Breast epithelium (tissue), 4 donors: ENCODE measurements around the gene SCGB1D1. TPM values are rescaled to one million over a fixed set of nuclear protein-coding genes. Genes with fewer than 3 reads are reported as not detected.

ENCODE experiments used
- DNase-seq, 2 donors: peaks; one replicate each; pipeline ENCODE4 v3.0.0-alpha.2; 2019; ENCODE audit warnings: low spot score in 2 of 2
- H3K27ac ChIP-seq, 2 donors: fragments of 200-600 bp; sonication (generic) in 1 of 2; one replicate each; pipeline ENCODE4 v1.5.1; 2016 to 2019; ENCODE audit warnings: mild to moderate bottlenecking in 1 of 2
- H3K27me3 ChIP-seq, 2 donors: fragments of 200-600 bp; sonication (generic) in 1 of 2; one replicate each; pipeline versions ENCODE4 v1.5.1 to v1.6.0; 2017 to 2019; ENCODE audit warnings: control low read depth in 1 of 2, mild to moderate bottlenecking in 1 of 2
- H3K36me3 ChIP-seq: fragments of 200-600 bp; one replicate; pipeline ENCODE4 v1.5.1; 2019
- H3K4me1 ChIP-seq, 2 donors: fragments of 200-600 bp; sonication (generic); one replicate each; pipeline ENCODE4 v1.5.1; 2016 to 2019; ENCODE audit warnings: control low read depth in 1 of 2
- H3K4me3 ChIP-seq, 3 donors: fragments of 200-600 bp; sonication (generic); 1 replicate in 2 of 3; 2 replicates in 1 of 3; pipeline ENCODE4 v1.5.1; 2016 to 2019; ENCODE audit warnings: mild to moderate bottlenecking in 3 of 3, moderate library complexity in 2 of 3
- H3K9me3 ChIP-seq, 2 donors: fragments of 200-600 bp; sonication (generic) in 1 of 2; one replicate each; pipeline ENCODE4 v1.5.1; 2016 to 2019; ENCODE audit warnings: control low read depth in 1 of 2
- CTCF ChIP-seq, 3 donors: fragments of 450-650 bp; IDR thresholded peaks; one replicate each; pipeline ENCODE4 v1.5.1; 2016 to 2017; ENCODE audit warnings: antibody characterized with exemption in 3 of 3, mild to moderate bottlenecking in 3 of 3, moderate library complexity in 3 of 3
- POLR2A ChIP-seq: fragments of 450-650 bp; IDR thresholded peaks from one replicate; pipeline ENCODE4 v1.6.1; 2016; ENCODE audit warnings: antibody characterized with exemption, mild to moderate bottlenecking, moderate library complexity
- POLR2AphosphoS5 ChIP-seq, 3 donors: sonication (generic); formaldehyde crosslinking; IDR thresholded peaks; one replicate each; pipeline ENCODE4 v1.6.1; 2017; ENCODE audit warnings: antibody characterized with exemption in 3 of 3
- intact Hi-C: fragments of 100-400 bp; cut with DNase I; formaldehyde crosslinking; loops from one replicate; pipeline ENCODE4 v1.15.1; 2023; ENCODE audit warnings: low total_unique reads
- total RNA-seq, 3 donors: library from RNA; depleted of rRNA; stranded (reverse); fragments of >200 nt; gene quantifications; one replicate each; pipeline ENCODE4 v1.1.0, GENCODE V29; 2016

SCGB1D1 gene
- total RNA-seq, 3 donors from 2014 or later: not detected

GRCh38 chr11:62143727-62144126 lies 46.3 kb upstream of the SCGB1D1 start:
- Histone ChIP-seq H3K36me3 (no peaks in the 10 kb centered on the region), H3K27me3 (no peaks in the 10 kb centered on the region), H3K4me1 (no peaks in the 10 kb centered on the region), H3K9me3 (no peaks in the 10 kb centered on the region), H3K4me3 (no peak overlapping the region), H3K27ac (no peak overlapping the region)
- TF ChIP-seq POLR2A (no peak), CTCF (IDR thresholded peaks at IDR 0.05) (no peak), POLR2AphosphoS5 (IDR thresholded peaks at IDR 0.05) (no peak)
- peak; percentile 10 to 17 for DNase-seq
- intact Hi-C loops: no loop called here

GRCh38 chr11:62144641-62145255 lies 45.3 kb upstream of the SCGB1D1 start:
- no peaks in the 10 kb centered on the region for H3K9me3 ChIP-seq
- H3K36me3 ChIP-seq: no peaks in the 10 kb centered on the region
- intact Hi-C loops: no loop called here
- no peaks in the 10 kb centered on the region for H3K4me1 ChIP-seq
- H3K4me3 ChIP-seq: no peak overlapping the region
- H3K27me3 ChIP-seq: no peaks in the 10 kb centered on the region
- peak in 1 of 2 donors; percentile 24 for DNase-seq
- H3K27ac ChIP-seq: no peak overlapping the region
- TF ChIP-seq POLR2AphosphoS5 (IDR thresholded peaks at IDR 0.05): no peak
- TF ChIP-seq CTCF (IDR thresholded peaks at IDR 0.05): no peak
- no peak for TF ChIP-seq POLR2A

GRCh38 chr11:62145261-62145871 lies 44.6 kb upstream of the SCGB1D1 start:
- Histone ChIP-seq H3K4me3 (no peak overlapping the region), H3K36me3 (no peaks in the 10 kb centered on the region), H3K4me1 (no peaks in the 10 kb centered on the region), H3K9me3 (no peaks in the 10 kb centered on the region), H3K27me3 (no peaks in the 10 kb centered on the region), H3K27ac (no peak overlapping the region)
- intact Hi-C loops: no loop called here
- no peak for DNase-seq
- TF ChIP-seq CTCF (IDR thresholded peaks at IDR 0.05) (no peak), POLR2AphosphoS5 (IDR thresholded peaks at IDR 0.05) (no peak), POLR2A (no peak)

GRCh38 chr11:62146476-62147200 lies 43.4 kb upstream of the SCGB1D1 start:
- H3K4me1 ChIP-seq: no peaks in the 10 kb centered on the region
- intact Hi-C loops: no loop called here
- no peak overlapping the region for H3K27ac ChIP-seq
- H3K27me3 ChIP-seq: no peaks in the 10 kb centered on the region
- no peak for TF ChIP-seq CTCF (IDR thresholded peaks at IDR 0.05)
- no peak for TF ChIP-seq POLR2A
- no peak for TF ChIP-seq POLR2AphosphoS5 (IDR thresholded peaks at IDR 0.05)
- no peaks in the 10 kb centered on the region for H3K9me3 ChIP-seq
- H3K4me3 ChIP-seq: no peak overlapping the region
- no peaks in the 10 kb centered on the region for H3K36me3 ChIP-seq
- no peak for DNase-seq

- no peaks in the 10 kb centered on the region for H3K36me3 ChIP-seq
- no peaks in the 10 kb centered on the region for H3K4me1 ChIP-seq
- H3K27ac ChIP-seq: no peak overlapping the region
- intact Hi-C loops: no loop called here
- DNase-seq: no peak
- no peaks in the 10 kb centered on the region for H3K27me3 ChIP-seq
- H3K4me3 ChIP-seq: no peak overlapping the region
- no peak for TF ChIP-seq CTCF (IDR thresholded peaks at IDR 0.05)
- TF ChIP-seq POLR2A: no peak
- no peak for TF ChIP-seq POLR2AphosphoS5 (IDR thresholded peaks at IDR 0.05)
- H3K9me3 ChIP-seq: no peaks in the 10 kb centered on the region
Measured at GRCh38 chr11:62147545-62147944, 42.5 kb upstream of the SCGB1D1 start.
